ENCODE results near the gene OR7D2.

- no peak for TF ChIP-seq POLR2A (IDR thresholded peaks at IDR 0.05; ENCODE audit: low read length)
- TF ChIP-seq GATA1 (IDR thresholded peaks at IDR 0.05; ENCODE audit: low read depth, low read length): no peak
Observed at GRCh38 chr19:9171393-9171991, 7.3 kb upstream of the OR7D2 start.

Measured in erythroblast (primary cell).